HL-60/S4 treated with retinoic acid at 250 ng/mL for 4 days and 3 days (cell line): ENCODE results near the gene POLR1A.

Experiments
- in situ Hi-C: fragments of 300-500 bp; cut with MboI; formaldehyde crosslinking; loops from 2 replicates; pipeline ENCODE4 v1.7.0; 2022; ENCODE audit warnings: low sequenced_read_pairs

Gene POLR1A

GRCh38 chr2:86105252-86105968 lies at the start of gene POLR1A:
POLR1A (minus strand) TSS chr2:86105886; CDS start chr2:86105776, 110 bp downstream.
- in situ Hi-C loops = no loop called here

DNA sequence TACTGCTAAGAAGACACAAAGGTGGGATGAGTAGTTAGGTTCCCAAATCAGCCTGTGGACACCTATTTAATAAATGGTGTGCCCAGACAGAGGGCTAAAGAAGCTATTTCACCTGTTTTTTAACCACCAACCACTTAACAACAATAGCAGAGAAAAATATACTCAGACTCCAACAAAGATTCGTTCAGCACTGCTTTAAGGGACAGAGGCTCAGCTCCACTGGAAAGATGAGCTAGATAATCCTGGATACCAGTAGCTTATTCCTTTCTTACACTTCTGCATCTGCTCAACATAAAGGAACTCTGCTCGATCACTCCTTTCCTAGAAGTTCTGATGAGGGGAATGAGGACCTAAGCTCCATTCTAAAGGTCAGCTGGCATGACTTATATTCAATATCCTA lies 44.8 kb upstream of the POLR1A start:
- in situ Hi-C loops = no loop called here

DNA sequence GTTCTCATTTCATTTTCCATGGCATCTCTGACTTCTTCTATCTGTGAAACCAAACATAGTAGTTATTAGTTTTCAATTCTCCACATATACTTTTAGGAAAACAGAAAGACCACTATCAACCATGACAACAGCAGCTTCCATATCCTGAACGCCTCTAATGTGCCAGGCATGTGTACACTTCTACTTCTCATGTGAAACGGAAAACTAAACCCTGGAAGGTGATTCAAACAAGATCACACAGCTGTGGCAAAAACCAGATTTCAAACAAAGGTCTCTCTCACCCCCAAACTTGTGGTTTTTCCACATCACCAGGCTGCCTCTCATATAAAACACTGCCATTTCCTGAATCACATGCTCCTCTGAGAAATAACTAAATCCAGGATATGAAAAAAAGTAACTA lies 42.1 kb upstream of the POLR1A start:
- in situ Hi-C loops = no loop called here

GRCh38 chr2:86143926-86144685 lies 38.4 kb upstream of the POLR1A start:
- in situ Hi-C loops = no loop called here

DNA sequence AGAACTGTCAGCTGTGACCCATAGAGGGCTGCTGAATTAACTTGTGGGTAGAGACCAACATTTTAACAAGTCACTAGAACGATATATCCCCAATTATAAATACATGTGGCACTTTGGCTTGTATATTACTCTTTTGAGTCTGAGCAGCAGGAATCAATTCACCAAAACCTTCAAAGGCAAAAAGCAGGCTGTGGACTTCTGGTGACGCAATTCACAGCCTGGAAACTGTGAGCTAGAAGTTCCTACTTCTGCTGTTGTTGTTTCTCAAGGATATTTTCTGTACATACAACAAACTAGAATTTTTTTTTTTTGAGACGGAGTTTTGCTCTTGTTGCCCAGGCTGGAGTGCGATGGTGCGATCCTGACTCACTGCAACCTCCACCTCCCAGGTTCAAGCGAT lies 37.6 kb upstream of the POLR1A start:
- in situ Hi-C loops = no loop called here

DNA sequence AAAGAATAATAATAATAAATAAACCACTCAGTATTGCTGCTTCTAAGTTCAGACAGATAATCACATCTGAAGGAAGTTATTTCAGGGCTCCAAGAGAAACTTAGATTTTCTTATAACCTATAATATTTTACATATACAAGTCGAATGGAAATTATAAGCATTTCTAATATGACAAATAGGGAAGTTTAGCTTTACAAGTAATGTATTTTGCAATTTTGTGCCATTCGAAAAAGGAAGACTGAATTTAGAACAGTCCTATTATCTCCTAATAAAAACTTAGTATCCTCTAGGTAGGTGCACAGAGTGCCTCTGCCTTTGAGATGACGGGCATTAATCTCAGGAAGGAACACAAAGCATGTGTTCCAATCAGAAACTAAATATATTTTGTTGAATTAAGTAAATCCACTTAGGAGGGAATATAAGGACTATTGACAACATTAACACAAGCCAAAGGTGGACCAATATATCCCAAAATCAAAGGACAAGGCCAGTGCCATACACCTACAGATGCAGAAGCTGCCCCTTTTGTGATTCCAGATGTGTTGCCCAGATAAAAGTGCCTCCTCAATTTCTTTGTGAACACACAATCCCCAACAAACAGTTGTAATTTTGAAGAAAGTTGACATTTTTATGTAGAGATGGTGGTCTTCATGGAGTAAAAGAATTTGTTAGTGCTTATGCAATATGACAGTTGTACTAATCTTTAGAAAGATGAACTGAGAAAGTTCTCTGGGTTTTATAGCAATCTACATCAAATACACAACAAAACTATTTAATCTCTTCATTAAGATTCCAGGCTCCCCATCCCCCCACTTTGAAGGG lies 37.0 kb upstream of the POLR1A start:
- in situ Hi-C loops = no loop called here

DNA sequence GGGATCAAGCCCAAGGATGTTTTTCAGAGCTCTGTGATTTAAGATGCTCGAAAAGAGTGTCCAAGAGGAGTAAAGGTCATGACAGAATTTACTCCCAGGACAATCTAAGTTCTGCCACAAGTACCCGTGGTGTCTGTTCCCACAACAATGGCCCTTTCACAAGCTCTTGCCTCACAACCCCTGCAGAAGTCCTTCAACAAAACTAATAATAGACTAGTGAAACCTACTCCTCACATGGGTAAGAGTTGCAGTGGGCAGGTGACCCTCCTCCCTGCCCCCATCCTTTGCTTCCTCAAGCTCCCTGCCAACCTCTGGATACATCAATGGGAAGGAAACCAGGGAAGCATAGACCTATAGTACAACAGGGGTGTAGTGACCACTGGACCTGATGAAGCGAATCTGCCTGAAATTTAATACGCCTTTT lies 35.3 kb upstream of the POLR1A start:
- in situ Hi-C loops = no loop called here

DNA sequence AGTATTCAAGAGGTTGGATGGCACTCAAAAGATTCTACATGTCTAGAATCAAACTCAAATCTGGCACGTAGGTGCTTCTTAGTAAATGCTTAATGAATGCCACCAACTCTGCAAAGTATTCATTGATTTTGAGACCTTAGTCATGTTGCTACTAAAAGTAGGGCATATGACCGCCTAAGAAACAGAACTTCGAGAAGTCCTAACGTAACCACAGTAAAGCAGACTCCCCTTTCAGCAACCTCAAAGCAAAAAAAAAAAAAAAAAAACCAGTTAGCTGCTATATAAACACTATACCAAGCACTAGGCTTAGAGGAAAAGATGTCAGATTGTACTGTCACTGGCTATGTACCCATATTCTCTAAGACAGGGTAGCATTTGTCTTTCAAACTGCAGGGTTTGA lies 34.3 kb upstream of the POLR1A start:
- in situ Hi-C loops = no loop called here

DNA sequence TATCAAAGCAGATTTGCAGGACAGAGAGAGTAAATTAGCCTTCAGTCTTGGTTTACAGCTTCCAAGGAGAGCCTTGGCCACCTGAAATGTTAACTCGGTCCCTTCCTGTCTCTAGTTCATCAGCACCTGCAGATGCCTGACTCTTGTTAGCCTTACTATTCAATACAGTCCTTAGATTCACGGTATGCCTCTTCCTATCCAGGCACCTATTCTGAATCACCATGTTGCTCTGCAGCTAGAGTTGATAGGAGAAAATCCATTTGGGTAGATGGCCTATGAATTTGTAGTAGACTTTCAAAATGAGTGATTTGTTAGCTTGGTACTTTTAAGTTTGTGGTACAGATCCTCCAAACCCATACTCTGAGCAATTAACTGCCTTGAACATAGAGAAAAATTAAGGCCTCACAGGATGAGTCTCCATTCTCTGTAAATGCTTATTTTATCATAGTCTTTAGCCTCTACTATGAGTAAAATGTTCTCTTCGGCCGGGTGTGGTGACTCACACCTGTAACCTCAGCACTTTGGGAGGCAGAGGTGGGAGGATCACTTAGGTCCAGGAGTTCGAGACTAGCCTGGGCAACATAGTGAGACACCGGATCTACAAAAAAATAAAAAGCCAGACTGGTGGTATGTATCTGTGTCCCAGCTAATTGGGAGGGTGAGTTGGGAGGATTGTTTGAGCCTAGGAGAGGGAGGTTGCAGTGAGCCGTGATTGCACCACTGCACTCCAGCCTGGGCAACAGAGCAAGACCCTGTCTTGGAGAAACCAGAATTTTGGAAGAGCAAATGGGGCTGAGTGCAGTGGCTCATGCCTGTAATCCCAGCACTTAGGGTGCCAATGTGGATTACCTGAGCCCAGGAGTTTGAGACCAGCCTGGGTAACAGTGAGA lies 33.3 kb upstream of the POLR1A start:
- in situ Hi-C loops = no loop called here

DNA sequence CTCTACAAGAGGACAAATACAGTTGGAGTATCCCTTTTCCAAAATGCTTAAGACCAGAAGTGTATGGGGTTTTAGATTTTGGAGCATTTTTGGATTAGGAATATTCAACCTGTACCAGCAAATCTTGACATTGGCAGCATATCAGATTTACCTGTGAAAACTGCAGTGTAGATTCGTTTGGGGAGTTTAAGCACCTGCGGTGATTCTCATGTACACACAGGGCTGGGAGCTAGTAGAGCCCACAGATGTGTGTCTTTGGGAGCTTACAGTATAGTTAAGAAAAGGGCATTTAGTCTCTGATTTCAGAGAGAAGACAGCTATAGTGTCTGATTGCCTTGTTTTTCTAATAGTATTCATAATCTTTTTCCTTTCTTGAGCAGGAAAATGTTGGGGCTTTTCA lies 30.5 kb upstream of the POLR1A start:
- in situ Hi-C loops = no loop called here

DNA sequence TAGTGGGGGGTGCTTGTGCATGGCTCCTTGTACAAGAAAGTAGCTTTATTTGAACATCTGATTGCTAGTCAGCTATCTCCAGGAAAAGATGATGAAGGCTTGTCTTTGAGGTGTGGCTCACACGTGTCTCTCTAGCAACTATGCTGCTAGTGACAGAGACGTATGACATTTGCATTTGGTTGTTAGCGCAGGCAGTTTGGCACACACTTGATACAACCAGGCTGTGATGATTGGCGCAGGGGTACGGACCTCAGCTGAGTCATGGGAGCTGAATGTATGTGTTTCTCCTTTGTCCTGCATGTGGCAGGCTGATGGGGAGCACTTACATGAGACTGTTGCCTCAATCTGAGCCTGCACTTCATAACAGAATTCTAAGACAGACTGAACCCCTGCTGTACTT lies 30.0 kb upstream of the POLR1A start:
- in situ Hi-C loops = no loop called here

DNA sequence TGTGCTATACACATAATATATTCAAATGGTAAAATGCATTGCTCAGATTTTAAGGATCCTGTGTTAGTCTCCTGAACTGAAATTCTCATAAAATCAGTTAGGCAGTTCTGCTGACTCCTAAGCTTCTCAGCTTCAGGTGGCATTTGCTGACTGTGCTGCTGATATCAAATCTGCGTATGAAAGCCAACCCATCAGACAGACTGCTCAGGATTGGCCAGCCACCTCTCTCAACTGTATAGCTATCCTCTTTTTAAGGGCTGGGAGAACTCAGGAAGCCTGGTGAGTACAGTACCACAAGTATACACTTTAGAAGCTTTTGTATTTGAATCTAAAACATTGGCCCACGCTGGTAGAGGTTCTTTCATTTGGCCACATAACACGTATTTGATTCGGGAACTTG lies 29.0 kb upstream of the POLR1A start:
- in situ Hi-C loops = no loop called here

DNA sequence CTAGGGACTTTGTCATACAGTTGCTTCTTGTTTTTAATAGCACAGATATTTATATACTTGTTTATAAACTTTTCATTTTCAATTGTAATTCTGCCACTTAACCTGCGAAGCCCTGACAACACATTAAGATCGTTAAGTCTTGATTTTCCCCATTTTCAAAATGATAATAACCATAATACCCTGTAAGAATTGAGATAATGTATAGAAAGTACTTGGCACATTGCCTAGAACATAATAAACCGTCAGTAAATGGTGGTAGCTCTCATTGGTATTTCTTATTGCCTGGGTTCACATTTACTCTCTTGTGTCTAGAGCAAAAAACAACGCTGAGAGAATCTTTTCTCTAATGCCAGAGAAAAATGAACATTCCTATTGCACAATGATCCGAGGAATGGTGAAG lies 19.0 kb upstream of the POLR1A start:
- in situ Hi-C loops = no loop called here

DNA sequence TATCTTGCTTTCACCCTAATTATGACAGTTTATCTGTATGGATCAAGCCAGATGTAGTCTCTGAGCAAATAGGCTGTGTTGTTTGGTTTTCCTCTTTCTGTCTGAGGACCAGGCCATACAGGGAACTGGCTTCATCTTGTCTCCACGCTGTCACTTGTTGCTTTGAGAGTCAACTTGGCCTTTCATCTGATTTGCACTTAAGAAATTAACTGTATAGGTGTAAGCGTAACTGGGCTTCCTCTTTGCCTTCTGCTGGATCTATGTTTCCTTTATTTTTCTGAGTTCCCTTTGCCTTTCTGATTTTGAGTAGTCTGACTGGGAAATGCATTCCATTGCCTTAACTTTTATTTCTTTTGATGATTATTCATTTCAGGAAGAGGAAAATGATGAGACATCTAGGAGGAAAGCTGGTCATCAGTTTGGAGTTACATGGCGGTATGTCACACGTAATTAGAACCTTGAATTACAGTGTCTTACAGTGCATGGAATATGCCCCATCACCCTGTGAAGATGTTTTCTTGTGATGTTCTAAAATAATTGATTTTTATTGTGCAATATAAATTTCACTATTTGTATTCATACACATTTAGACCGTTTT lies 17.7 kb upstream of the POLR1A start:
- in situ Hi-C loops = no loop called here

GRCh38 chr2:86118130-86118529 lies 12.4 kb upstream of the POLR1A start:
- in situ Hi-C loops = no loop called here

DNA sequence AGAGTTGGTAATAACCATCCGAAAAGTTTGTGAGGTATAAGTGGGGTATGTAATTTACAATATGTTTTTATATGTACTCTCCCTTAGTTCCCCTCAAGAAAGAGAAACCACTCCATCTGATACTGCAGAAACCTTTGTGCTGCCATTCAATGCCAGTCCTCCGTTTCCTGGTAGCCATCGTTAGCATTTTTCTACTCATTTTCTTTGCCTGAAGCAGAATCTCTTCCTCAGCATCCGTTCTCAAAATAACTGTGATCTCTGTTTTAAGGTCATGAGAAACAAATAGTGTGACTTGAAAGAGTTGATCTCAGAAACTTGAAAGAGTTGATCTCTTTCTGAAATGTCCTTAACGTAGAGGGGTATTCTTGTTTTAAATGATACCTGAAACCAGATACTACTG lies 1.3 kb upstream of the POLR1A start:
- in situ Hi-C loops = no loop called here

GRCh38 chr2:86105969-86106945 lies 571 bp upstream of the POLR1A start, which contains the start of gene PTCD3:
PTCD3 (plus strand) TSS chr2:86106235; CDS start chr2:86106248, 13 bp downstream.
- in situ Hi-C loops = no loop called here

DNA sequence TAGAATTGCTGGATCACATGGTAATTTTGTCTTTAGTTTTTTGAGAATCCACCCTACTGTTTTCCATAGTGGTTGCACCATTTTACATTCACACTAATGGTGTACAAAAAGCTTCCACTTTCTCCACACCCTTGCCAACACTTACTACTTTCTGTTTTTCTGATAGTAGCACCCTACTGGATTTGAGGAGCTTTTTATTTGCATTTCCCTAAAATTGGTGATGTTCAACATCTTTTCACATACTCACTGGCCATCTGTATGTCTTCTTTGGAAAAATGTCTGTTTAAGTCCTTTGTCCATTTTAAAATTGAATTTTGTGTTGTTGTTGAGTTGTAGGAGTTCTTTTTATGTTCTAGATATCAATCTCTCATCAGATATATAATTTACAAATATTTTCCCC lies 3.5 kb downstream of the POLR1A start:
- in situ Hi-C loops = no loop called here

DNA sequence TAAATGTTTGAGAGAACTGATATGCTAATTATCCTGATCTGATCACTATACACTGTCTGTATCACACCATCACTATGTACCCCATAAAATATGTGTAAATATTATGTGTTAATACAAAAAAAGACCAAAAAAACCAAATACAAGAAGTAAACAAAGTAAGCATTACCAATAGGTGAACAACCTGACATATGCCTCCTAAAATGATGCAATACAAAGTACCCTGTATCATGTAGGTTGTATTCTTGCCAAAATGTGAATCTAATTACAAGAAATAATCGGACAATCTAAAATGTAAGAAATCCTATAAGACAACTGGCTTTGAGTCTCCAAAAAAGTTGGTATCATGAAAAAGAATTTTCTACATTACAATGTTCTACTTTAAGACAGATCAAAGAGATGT lies 7.8 kb downstream of the POLR1A start:
- in situ Hi-C loops = no loop called here
